BE2C (cell line): Measurements from ENCODE around the gene LYPD1.

Experiments used
- DNase-seq: peaks from one replicate; pipeline ENCODE4 v3.0.0-alpha.2; 2020
- H3K27me3 ChIP-seq: fragments of 250-450 bp; sonication (Bioruptor Pico); 2 replicates; pipeline ENCODE4 v1.5.1; 2020; ENCODE audit warnings: mild to moderate bottlenecking
- H3K36me3 ChIP-seq: fragments of 250-450 bp; sonication (Bioruptor Pico); 2 replicates; pipeline ENCODE4 v1.5.1; 2020; ENCODE audit warnings: mild to moderate bottlenecking
- H3K4me1 ChIP-seq: fragments of 250-450 bp; sonication (Bioruptor Pico); 2 replicates; pipeline ENCODE4 v1.5.1; 2020
- H3K4me3 ChIP-seq: 2 replicates; pipeline ENCODE4 v1.5.1; 2011; ENCODE audit warnings: low read depth, low read length
- H3K9me3 ChIP-seq: fragments of 250-450 bp; sonication (Bioruptor Pico); 2 replicates; pipeline ENCODE4 v1.5.1; 2020
- TF ChIP-seq, protein P1 (sequence below): IDR thresholded peaks from 2 replicates; pipeline ENCODE4 v1.5.1; 2012; ENCODE audit warnings: mild to moderate bottlenecking, low read depth, low read length

Gene LYPD1

DNA sequence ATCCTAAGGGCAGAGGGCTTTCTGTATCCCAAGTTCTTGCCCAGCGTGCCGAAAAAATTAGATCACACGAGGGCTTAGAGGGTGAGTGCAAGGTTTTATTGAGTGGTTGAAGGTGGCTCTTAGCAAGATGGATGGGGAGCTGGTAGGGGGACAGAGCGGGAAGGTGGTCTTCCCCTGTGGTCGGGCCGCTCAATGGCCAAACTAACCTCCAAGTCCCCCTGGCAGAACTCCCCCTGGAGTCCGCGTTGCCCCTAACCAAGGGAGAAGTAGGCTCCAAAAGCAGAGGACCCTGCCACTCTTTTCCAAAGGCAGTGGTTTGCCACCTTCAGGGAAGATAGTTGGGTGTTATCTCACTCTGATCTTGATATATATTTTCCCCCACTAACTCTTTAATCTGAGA lies 63.4 kb downstream of the LYPD1 start:
- no peaks in the 10 kb centered on the region for H3K9me3 ChIP-seq
- no peaks in the 10 kb centered on the region for H3K36me3 ChIP-seq
- H3K4me1 ChIP-seq, result no peaks in the 10 kb centered on the region
- no peaks in the 10 kb centered on the region for H3K27me3 ChIP-seq
- TF ChIP-seq, protein P1, sequence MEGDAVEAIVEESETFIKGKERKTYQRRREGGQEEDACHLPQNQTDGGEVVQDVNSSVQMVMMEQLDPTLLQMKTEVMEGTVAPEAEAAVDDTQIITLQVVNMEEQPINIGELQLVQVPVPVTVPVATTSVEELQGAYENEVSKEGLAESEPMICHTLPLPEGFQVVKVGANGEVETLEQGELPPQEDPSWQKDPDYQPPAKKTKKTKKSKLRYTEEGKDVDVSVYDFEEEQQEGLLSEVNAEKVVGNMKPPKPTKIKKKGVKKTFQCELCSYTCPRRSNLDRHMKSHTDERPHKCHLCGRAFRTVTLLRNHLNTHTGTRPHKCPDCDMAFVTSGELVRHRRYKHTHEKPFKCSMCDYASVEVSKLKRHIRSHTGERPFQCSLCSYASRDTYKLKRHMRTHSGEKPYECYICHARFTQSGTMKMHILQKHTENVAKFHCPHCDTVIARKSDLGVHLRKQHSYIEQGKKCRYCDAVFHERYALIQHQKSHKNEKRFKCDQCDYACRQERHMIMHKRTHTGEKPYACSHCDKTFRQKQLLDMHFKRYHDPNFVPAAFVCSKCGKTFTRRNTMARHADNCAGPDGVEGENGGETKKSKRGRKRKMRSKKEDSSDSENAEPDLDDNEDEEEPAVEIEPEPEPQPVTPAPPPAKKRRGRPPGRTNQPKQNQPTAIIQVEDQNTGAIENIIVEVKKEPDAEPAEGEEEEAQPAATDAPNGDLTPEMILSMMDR, result no peak
- DNase-seq, result no peak
- H3K4me3 ChIP-seq, result no peak overlapping the region

DNA sequence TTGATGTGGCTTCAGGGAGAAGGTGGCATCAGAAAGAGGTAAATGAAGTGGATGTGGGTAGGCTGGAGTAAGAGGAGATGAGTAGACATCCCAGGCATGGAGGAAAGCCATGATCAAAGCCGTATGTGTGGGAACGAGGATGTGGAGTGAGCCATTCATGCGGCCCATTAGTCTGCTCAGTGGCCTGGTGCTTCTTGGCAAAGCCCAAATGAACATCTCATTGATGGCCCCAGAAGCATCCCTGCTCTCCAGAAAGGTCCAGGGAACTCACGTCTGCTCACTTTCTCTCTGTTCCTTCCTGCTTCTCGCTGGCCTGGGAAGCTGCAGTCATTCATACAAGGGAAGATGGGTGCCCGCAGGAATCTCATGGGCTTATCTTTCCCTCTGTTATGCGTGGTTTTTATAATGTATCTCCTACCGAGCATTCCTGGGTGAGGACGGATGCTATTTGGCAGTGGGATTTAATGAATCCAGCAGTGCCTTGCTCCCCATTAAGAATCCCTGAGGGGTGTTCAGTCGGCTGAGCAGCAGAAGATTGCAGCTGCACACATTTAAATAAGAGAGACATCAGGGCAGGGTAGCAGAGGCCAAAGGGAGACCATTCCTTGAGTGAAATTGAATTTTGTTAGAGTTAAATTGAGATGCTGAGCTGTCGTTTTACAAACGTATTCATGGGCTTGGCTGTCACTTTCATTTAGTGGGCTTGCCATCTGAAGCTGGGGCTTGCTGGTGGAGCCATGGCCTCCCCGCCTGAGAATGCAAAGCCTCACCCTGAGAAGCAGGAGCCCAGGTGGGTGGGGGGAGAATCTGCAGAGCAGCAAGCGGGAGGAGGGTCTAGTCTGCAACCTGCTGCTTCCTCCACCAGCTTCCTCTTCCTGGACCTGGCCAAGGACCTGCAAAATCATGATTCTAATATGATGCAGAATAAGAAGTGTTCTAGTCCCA lies 64.5 kb downstream of the LYPD1 start:
- Histone ChIP-seq H3K4me3 (no peak overlapping the region), H3K4me1 (no peaks in the 10 kb centered on the region), H3K36me3 (no peaks in the 10 kb centered on the region), H3K9me3 (no peaks in the 10 kb centered on the region), H3K27me3 (no peaks in the 10 kb centered on the region)
- DNase-seq, result no peak
- TF ChIP-seq, protein P1, result no peak

DNA sequence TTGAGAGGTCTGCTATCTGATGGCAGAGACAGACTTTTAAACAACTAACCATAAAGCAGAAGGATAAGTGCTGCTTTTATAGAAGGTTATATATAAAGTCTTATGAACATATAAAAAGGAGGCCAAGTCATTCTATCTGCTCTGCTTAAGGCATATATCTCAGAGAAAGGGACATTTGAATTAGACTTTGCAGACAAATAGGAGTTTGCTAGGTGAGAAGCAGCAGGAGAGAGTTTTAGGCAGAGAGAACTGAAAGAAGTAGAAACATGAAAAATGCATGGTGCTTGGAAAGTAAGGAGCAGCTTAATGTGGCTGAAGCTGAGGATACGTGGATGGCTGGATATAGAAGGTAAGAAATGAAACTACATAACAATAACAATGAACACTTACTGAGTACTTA lies 65.4 kb downstream of the LYPD1 start:
- H3K9me3 ChIP-seq, result no peaks in the 10 kb centered on the region
- TF ChIP-seq, protein P1, result no peak
- DNase-seq, result no peak
- H3K4me1 ChIP-seq, result no peaks in the 10 kb centered on the region
- no peaks in the 10 kb centered on the region for H3K27me3 ChIP-seq
- H3K36me3 ChIP-seq, result no peaks in the 10 kb centered on the region
- H3K4me3 ChIP-seq, result no peak overlapping the region

DNA sequence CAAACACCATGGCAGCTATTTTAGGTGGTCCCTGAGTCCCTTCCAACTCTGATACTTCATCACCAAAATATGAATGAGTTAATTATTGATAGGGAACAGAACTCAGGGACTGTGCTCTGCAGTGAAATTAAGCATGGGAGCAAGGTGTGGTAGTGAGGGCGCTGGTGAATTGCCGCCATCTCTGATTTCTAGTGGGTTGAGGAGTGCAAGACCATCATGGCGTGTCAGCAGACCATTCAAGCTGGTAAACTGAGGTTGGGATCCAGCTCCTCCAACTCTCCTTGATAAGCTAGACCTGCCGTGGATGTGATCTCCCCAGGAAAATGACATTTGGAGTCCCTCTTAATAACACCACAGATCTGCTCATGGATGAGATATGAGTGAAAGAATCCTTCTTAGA lies 70.4 kb downstream of the LYPD1 start:
- Histone ChIP-seq H3K4me1 (no peaks in the 10 kb centered on the region), H3K36me3 (no peaks in the 10 kb centered on the region), H3K9me3 (no peaks in the 10 kb centered on the region), H3K27me3 (no peaks in the 10 kb centered on the region), H3K4me3 (no peak overlapping the region)
- no peak for DNase-seq
- TF ChIP-seq, protein P1, result no peak

DNA sequence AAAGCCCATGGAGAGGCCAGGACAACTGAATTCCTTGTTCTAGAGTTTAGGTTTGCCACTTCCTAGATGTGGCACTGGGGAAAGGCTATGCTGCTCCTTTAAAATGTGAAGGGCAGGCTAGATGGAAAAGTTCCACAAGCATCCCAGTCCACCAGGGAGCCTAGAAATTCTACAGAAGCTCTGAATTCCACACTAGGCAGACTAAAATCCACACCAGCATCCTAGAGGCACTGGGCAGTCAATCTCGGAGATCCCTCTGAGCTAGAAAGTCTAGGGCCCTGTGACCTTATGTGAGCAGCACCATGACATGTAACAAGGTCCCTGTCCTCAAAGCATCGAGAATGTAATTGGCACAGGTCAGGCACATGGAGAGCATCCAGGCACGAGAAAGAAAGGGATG lies 71.5 kb downstream of the LYPD1 start:
- Histone ChIP-seq H3K4me3 (no peak overlapping the region), H3K4me1 (no peaks in the 10 kb centered on the region), H3K36me3 (no peaks in the 10 kb centered on the region), H3K27me3 (no peaks in the 10 kb centered on the region), H3K9me3 (no peaks in the 10 kb centered on the region)
- TF ChIP-seq, protein P1, result no peak
- DNase-seq, result no peak

DNA sequence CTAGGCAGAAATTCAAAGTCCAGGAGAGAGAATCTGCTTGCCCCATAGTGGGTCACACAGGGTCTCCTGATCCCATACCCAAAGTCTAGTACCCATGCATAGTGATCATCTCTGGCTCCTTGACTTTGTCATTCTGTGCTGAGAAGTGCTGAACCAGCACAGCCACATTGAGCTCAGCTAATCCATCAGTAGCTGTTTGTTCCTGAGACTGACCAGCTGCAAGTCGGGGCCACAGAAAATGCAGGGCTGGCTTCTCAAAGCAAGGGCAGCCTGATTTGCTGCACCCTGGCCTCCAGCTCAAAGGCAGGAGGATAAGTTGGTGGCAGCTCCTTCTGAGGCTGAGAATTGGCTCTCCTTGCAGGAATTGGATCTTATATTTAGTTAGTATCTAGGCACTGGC lies 72.2 kb downstream of the LYPD1 start:
- TF ChIP-seq, protein P1, result no peak
- Histone ChIP-seq H3K36me3 (no peaks in the 10 kb centered on the region), H3K9me3 (no peaks in the 10 kb centered on the region), H3K27me3 (no peaks in the 10 kb centered on the region), H3K4me3 (no peak overlapping the region), H3K4me1 (no peaks in the 10 kb centered on the region)
- no peak for DNase-seq
